ENCODE results near the gene EIF4G1. TPM values are rescaled to one million over a fixed set of nuclear protein-coding genes. Genes with fewer than 3 reads are reported as not detected.
A peak's percentile ranks its signal among the peaks of the same experiment; 100 is the strongest.

The EIF4G1 gene
- total and polyA plus RNA-seq, 10 of the 15 experiments (the other 5 are each of a cell fraction or from before 2014, with no cell fraction given) = 5.7 to 462 (median 237) TPM

DNA sequence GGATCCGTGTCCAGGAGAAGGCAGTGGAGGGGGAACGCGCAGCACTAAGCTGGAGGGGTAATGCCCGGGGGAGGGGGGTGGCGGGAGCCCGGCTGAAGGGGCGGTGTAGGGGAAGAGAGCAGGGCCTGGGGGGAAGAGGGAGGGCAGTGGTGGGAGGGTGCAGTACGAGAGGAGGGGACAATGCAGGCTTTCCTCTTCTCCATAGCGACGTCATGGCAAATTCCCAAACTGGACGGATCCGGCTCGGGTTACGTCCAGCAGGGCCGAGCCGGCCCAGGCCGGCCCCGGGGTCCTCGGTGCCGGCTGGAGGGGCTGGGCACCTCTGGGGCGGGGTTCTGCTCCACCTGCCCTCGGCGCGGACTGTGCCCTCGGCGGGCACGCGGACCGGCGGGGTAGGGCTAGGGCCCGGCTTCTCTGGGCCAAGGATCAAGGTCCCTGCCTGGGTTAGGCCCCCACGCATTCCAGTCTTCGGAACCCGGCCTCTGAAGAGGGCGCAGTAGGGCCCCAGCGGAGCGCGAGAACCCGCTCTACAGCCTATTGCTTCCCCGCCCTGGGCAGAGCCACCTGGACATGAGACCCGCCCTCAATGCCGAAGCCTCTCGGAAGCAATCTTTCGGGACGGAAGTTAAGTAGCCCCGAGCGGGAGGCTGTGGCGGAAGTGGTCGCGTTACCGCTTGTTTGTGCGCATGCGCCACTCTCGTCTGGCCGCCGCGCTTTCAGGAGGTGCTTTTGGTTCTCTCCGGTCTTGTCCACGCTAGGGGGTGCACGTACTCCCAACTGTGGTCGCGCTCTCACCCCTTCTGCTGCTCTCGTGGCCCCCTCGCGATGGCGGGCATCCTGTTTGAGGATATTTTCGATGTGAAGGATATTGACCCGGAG lies 48.5 kb downstream of the EIF4G1 start (continued):
- TF ChIP-seq, protein P1, sequence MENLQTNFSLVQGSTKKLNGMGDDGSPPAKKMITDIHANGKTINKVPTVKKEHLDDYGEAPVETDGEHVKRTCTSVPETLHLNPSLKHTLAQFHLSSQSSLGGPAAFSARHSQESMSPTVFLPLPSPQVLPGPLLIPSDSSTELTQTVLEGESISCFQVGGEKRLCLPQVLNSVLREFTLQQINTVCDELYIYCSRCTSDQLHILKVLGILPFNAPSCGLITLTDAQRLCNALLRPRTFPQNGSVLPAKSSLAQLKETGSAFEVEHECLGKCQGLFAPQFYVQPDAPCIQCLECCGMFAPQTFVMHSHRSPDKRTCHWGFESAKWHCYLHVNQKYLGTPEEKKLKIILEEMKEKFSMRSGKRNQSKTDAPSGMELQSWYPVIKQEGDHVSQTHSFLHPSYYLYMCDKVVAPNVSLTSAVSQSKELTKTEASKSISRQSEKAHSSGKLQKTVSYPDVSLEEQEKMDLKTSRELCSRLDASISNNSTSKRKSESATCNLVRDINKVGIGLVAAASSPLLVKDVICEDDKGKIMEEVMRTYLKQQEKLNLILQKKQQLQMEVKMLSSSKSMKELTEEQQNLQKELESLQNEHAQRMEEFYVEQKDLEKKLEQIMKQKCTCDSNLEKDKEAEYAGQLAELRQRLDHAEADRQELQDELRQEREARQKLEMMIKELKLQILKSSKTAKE (IDR thresholded peaks at IDR 0.05; ENCODE audit: low read depth, poor library complexity, severe bottlenecking) = no peak
- TF ChIP-seq HDGF (IDR thresholded peaks at IDR 0.05) = peak; percentile 89
- peak; percentile 63 for TF ChIP-seq SIX5 (IDR thresholded peaks at IDR 0.05; ENCODE audit: low read depth, low read length, severe bottlenecking)
- TF ChIP-seq, protein P2, sequence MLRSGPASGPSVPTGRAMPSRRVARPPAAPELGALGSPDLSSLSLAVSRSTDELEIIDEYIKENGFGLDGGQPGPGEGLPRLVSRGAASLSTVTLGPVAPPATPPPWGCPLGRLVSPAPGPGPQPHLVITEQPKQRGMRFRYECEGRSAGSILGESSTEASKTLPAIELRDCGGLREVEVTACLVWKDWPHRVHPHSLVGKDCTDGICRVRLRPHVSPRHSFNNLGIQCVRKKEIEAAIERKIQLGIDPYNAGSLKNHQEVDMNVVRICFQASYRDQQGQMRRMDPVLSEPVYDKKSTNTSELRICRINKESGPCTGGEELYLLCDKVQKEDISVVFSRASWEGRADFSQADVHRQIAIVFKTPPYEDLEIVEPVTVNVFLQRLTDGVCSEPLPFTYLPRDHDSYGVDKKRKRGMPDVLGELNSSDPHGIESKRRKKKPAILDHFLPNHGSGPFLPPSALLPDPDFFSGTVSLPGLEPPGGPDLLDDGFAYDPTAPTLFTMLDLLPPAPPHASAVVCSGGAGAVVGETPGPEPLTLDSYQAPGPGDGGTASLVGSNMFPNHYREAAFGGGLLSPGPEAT (IDR thresholded peaks at IDR 0.05; ENCODE audit: low read depth) = peak; percentile 62; the same call in 1 of the 2 replicates
- no peak for TF ChIP-seq CEBPB (IDR thresholded peaks at IDR 0.05; ENCODE audit: borderline replicate concordance in 1 of 2, low read depth in 2 of 2, low read length in 2 of 2)
- TF ChIP-seq BRCA1 (IDR thresholded peaks at IDR 0.05; ENCODE audit: low read depth, low read length) = peak; percentile 47
- TF ChIP-seq STAT1 (conservative IDR thresholded peaks at IDR 0.05) = 0 out of 2 replicates have a peak, but pooled peaks have one; percentile 30
- peak; percentile 90 for TF ChIP-seq RUNX3 (IDR thresholded peaks at IDR 0.05; ENCODE audit: low read length)
- peak; percentile 75 for TF ChIP-seq SMAD1 (IDR thresholded peaks at IDR 0.05; ENCODE audit: low read depth, partially characterized antibody)
- TF ChIP-seq SPI1 (IDR thresholded peaks at IDR 0.05; ENCODE audit: borderline replicate concordance, insufficient read depth, low read depth, low read length) = 0 out of 2 replicates have a peak, but pooled peaks have one; percentile 10
